ENCODE measurements around the gene RBM34. TPM values are rescaled to one million over a fixed set of nuclear protein-coding genes. Genes with fewer than 3 reads are reported as not detected.
"Not testable (repeated sequence)": the region's sequence is repeated elsewhere in the genome, so short reads cannot be mapped to it uniquely, and the experiment has no call there.

RBM34 gene, protein sequence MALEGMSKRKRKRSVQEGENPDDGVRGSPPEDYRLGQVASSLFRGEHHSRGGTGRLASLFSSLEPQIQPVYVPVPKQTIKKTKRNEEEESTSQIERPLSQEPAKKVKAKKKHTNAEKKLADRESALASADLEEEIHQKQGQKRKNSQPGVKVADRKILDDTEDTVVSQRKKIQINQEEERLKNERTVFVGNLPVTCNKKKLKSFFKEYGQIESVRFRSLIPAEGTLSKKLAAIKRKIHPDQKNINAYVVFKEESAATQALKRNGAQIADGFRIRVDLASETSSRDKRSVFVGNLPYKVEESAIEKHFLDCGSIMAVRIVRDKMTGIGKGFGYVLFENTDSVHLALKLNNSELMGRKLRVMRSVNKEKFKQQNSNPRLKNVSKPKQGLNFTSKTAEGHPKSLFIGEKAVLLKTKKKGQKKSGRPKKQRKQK
- 82.5 and 264 TPM in 2 replicates for total RNA-seq (2014; rRNA removed; shearing (Covaris generic))

DNA sequence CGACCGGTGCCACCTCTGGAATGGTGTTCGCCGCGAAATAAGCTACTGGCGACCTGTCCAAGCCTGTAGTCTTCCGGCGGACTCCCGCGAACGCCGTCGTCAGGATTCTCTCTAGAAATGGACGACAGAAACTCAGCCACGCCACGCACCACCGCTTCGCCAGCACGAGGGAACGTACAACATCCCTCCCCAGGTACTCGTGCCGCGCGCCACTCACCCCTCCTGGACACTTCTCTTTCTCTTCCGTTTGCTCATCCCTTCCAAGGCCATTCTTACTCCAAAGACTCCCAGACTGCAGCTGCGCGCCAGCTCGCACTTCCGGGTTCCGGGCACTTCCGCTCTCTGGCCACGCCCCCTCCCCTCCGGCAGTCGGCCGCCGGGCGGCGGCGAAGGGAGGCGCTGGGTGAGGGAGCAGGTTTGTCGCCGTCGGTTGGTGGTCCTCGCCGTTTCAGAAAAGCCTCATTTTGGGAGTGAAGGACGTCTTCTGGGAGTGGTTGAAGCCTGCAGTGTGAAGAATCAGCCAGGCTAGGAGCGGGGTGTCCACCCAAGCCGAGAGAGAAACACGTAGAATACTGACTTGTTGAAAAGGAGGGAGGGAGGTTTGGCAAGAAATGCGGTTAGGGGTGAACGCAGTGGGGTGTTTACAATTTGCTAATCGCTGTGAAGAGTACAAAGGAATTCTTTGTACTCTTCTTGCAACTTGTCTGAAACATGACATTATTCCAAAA lies at the start of gene RBM34:
RBM34 (minus strand) TSS at position 294 of the 728 bp plus-strand sequence; CDS start at position 270, 24 bp downstream.
- Histone ChIP-seq H3K27ac (peak within 1 kb of the TSS; percentile 82), H3K9me3 (replicated peaks) (no peaks in the 10 kb centered on the region), H3K4me3 (peak within 1 kb of the TSS; percentile 65), H3K27me3 (replicated peaks) (no peaks in the 10 kb centered on the region), H3K4me1 (replicated peaks) (peaks cover 9% of the 10 kb centered on the region), H3K36me3 (peaks cover 46% of the 10 kb centered on the region)
- peak; percentile 93 to 97 for DNase-seq (ENCODE audit: low read depth in 1 of 2, low spot score in 2 of 2)

DNA sequence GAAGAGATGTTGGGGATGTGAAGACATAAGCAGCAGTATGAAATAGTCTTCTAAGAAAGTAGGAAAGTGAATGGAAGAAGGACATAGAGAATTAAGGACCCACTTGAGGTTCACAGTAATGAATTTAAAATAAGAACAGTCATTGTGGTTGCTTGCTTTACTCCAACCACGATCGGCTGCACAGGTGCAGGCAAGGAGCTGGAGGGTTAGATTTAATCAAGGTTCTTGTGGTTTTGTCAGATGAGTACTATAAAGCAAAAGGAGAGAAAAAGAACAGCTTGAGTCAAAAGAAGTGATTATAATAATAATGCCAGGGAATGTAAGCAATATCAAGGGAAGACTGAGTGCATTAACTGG lies 46.1 kb upstream of the RBM34 start:
- DNase-seq (ENCODE audit: low read depth in 1 of 2, low spot score in 2 of 2), result no peak
- Histone ChIP-seq H3K36me3 (peaks cover 36% of the 10 kb centered on the region), H3K27ac (no peak overlapping the region), H3K4me3 (no peak overlapping the region), H3K9me3 (replicated peaks) (no peaks in the 10 kb centered on the region), H3K4me1 (replicated peaks) (no peaks in the 10 kb centered on the region), H3K27me3 (replicated peaks) (no peaks in the 10 kb centered on the region)

DNA sequence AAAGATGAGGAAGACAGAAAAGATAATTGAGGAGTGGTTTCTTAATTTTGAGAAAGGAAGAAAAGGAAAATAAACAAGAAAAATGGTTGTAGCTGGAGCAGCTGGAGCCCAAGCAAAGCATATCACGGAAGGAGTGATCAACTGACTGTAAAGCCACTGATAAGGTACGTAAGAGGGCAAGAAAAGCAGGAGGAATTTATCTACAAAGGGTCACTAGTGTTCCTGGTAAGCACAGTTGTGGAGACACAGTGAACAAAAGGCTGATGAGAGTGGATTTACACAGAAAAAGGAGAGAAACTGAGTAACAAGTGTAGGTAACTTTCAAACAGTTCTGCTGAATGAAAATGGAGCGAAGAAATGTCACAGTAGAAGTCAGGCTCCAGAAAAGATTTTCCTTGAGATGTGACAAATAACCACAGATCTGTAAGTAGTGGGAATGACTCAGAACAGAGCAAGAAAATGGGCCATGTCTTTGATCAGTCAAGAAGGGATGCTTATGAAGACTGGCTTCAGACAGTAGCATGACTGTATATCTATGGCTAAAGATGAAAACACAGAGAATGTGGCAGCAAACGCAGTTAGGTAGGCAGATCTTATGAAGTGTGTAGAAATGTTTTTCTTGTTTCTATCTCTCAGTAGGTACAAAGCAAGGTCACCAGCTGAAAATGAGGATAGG lies 45.6 kb upstream of the RBM34 start:
- H3K36me3 ChIP-seq, result peaks cover 31% of the 10 kb centered on the region
- no peaks in the 10 kb centered on the region for H3K27me3 ChIP-seq (replicated peaks)
- no peak overlapping the region for H3K27ac ChIP-seq
- no peaks in the 10 kb centered on the region for H3K4me1 ChIP-seq (replicated peaks)
- no peak overlapping the region for H3K4me3 ChIP-seq
- no peak for DNase-seq (ENCODE audit: low read depth in 1 of 2, low spot score in 2 of 2)
- no peaks in the 10 kb centered on the region for H3K9me3 ChIP-seq (replicated peaks)

DNA sequence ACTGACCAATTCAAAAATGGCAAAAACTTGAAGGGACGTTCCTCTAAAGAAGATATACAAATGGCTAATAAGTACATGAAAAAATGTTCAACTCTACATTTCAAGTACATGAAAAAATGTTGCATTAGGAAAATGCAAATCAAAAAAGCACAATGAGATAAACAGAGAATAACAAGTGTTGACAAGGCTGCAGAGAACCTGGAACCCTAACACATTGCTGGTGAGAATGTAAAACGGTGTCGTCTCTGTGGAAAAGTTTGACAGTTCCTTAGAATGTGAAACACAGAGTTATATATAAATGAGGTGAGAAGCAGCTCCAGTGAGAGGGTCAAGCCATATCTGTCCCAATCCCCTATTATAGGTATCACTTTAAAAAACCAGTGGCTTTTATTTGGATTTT lies 44.6 kb upstream of the RBM34 start:
- H3K4me1 ChIP-seq (replicated peaks), result no peaks in the 10 kb centered on the region
- H3K27me3 ChIP-seq (replicated peaks), result no peaks in the 10 kb centered on the region
- no peak overlapping the region for H3K4me3 ChIP-seq
- no peaks in the 10 kb centered on the region for H3K9me3 ChIP-seq (replicated peaks)
- no peak for DNase-seq (ENCODE audit: low read depth in 1 of 2, low spot score in 2 of 2)
- peaks cover 21% of the 10 kb centered on the region for H3K36me3 ChIP-seq
- H3K27ac ChIP-seq, result no peak overlapping the region

DNA sequence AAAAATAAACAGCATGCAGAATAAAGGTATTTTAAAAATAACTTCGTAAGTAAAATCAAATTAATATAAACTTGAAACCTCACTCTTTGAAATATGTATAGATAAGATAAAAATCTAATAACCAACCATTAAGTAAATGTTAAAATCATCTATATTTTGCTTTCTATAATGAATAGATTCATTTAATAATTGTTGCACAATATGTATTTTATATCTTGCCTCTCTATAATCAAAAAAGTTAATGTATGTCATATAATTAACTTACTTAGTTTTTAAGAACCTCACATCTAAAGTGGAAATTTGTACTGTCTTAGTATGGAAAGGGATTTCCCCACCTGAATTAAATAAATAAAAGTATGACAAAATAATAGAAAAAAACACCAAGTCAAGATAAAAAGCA lies 42.4 kb upstream of the RBM34 start:
- no peak for DNase-seq (ENCODE audit: low read depth in 1 of 2, low spot score in 2 of 2)
- Histone ChIP-seq H3K4me1 (replicated peaks) (no peaks in the 10 kb centered on the region), H3K9me3 (replicated peaks) (no peaks in the 10 kb centered on the region), H3K36me3 (peaks cover 11% of the 10 kb centered on the region; the same call in 1 of the 2 replicates), H3K27me3 (replicated peaks) (no peaks in the 10 kb centered on the region), H3K27ac (no peak overlapping the region), H3K4me3 (no peak overlapping the region)

DNA sequence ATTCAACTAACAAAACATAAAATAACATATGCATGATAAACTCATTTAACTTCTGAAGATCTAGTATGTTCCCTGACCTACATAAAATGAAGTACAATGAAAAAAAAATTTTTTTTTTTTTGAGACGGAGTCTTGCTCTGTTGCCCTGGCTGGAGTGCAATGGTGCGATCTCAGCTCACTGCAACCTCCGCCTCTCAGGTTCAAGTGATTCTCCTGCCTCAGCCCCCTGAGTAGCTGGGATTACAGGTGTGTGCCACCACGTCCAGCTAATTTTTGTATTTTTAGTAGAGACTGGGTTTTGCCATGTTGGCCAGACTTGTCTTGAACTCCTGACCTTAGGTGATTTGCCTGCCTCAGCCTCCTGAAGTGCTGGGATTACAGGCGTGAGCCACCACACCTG lies 41.4 kb upstream of the RBM34 start:
- not testable (repeated sequence) for H3K4me3 ChIP-seq; H3K9me3 ChIP-seq (replicated peaks); DNase-seq (ENCODE audit: low read depth in 1 of 2, low spot score in 2 of 2); H3K27ac ChIP-seq; H3K27me3 ChIP-seq (replicated peaks); H3K4me1 ChIP-seq (replicated peaks)
- H3K36me3 ChIP-seq, result peaks cover 11% of the 10 kb centered on the region

DNA sequence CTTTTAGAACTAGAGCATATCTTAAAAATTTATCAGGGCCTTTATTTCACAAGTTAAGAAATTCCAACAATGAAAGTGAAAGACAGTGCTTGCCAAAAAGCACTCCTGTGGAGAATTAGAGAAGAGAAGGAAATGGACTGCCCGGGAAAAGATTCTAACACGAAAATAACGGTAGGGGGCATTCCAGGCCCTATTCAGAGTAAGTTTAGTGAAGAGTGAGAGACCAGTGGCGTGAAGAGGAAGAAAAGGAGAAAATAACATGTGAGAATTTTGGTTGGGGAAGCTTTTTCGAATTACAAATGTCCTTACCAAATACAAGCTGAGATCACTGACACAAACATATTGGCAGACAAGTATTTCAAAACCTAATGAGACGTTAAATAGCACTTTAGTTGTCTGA lies 38.4 kb upstream of the RBM34 start:
- peak in 1 of 2 experiments; percentile 23 for DNase-seq (ENCODE audit: low read depth in 1 of 2, low spot score in 2 of 2)
- no peak overlapping the region for H3K4me3 ChIP-seq
- no peaks in the 10 kb centered on the region for H3K27me3 ChIP-seq (replicated peaks)
- no peak overlapping the region for H3K27ac ChIP-seq
- no peaks in the 10 kb centered on the region for H3K4me1 ChIP-seq (replicated peaks)
- H3K9me3 ChIP-seq (replicated peaks), result no peaks in the 10 kb centered on the region
- H3K36me3 ChIP-seq, result peaks cover 15% of the 10 kb centered on the region

DNA sequence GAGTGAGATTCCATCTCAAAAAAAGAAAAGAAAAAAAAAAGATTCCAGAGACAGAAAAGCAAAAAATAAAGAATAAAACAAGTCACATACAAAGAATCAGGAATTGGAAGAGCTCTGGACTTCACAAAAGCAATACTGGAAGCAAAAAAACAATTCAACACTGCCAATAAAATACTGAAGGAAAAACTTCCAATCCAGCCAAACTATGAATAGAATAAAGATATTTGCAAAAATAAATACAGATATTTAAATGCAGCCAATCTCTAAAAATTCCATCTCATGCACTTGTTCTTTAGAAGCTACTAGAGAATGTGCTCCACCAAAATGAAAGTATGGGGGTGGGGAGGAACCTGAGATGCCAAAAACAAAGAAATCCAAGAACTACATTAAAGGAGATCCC lies 29.4 kb upstream of the RBM34 start:
- no peaks in the 10 kb centered on the region for H3K4me1 ChIP-seq (replicated peaks)
- no peaks in the 10 kb centered on the region for H3K27me3 ChIP-seq (replicated peaks)
- H3K4me3 ChIP-seq, result no peak overlapping the region
- no peak for DNase-seq (ENCODE audit: low read depth in 1 of 2, low spot score in 2 of 2)
- H3K36me3 ChIP-seq, result peaks cover 42% of the 10 kb centered on the region
- no peaks in the 10 kb centered on the region for H3K9me3 ChIP-seq (replicated peaks)
- no peak overlapping the region for H3K27ac ChIP-seq

DNA sequence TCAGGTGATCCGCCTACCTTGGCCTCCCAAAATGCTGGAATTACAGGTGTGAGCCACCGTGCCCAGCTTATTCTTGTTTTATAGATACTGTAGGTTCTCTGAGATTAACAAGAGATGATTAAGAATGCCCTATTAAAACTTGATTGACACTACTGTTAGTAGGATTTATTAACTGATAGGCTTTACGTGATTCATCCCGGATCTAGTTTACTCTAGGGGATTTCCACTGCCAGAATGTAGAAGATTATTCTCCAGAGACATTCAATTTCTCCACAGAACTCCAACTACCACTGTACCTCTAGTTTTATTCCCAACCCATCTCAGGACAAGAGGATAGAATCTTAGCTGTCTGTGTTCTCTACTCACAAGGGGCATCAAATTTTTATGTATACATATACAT lies 26.3 kb upstream of the RBM34 start:
- H3K27ac ChIP-seq, result no peak overlapping the region
- no peak for DNase-seq (ENCODE audit: low read depth in 1 of 2, low spot score in 2 of 2)
- H3K27me3 ChIP-seq (replicated peaks), result no peaks in the 10 kb centered on the region
- peaks cover 31% of the 10 kb centered on the region for H3K36me3 ChIP-seq
- no peak overlapping the region for H3K4me3 ChIP-seq
- no peaks in the 10 kb centered on the region for H3K4me1 ChIP-seq (replicated peaks)
- no peaks in the 10 kb centered on the region for H3K9me3 ChIP-seq (replicated peaks)

DNA sequence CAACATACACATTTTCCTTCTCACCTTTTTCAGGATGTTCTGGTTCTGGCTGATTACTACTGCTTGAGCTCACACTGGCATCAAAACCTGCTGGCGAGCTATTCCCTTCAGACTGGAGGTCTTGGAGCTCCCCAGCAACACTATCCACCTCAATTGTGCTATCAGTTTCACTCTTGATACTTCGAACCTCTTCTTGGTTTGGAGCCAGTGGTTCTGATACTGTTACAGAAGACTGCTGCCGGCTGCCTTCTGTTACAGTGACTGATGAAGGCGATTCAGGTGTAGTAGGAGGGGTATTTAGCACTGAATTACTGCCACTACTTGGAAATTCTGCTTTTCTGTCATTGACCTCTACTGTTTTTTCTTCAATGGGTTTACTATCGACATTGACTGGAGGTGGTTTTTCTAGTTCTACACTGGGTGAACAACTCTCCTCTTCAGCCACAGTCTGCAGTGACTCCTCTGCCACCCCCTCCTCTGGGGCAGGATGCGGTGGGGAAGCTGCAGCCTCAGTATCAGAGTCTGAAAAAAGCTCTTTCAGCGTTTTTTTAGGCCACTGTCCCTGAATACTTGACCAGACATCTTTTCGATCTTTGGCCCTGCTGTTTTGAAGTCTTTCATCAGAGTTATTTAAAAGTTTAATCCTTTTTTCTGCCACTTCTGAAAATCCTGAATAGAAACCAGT lies 20.7 kb upstream of the RBM34 start:
- no peak for DNase-seq (ENCODE audit: low read depth in 1 of 2, low spot score in 2 of 2)
- Histone ChIP-seq H3K27ac (no peak overlapping the region), H3K9me3 (replicated peaks) (no peaks in the 10 kb centered on the region), H3K4me1 (replicated peaks) (no peaks in the 10 kb centered on the region), H3K36me3 (peaks cover 35% of the 10 kb centered on the region), H3K27me3 (replicated peaks) (no peaks in the 10 kb centered on the region), H3K4me3 (no peak overlapping the region)

DNA sequence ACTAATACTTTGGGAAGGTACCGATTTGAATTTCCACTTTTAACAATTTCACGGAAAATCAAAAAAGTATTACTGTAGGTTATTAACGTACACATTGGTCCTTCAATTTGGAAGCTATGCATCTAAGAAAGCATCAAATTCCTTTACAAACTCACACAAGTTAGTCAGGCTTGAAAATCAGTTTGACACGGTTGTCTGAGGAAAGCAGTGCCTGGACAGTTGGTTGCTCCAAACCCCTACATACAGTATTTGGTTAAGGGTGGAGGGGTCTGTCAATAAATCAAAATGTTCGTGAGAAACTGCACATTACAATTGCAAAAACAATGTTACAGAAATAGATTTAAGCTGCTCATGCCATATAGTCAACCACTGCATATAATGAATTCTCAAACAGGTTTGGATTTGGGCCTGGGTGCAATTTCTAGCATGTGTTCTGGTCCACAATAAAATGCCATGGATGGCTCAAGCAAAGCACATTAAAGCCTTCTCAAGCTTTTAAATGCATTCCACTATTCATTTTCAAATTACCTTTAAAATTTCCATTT lies 19.9 kb upstream of the RBM34 start:
- Histone ChIP-seq H3K4me1 (replicated peaks) (no peaks in the 10 kb centered on the region), H3K27ac (no peak overlapping the region)
- DNase-seq (ENCODE audit: low read depth in 1 of 2, low spot score in 2 of 2), result no peak

DNA sequence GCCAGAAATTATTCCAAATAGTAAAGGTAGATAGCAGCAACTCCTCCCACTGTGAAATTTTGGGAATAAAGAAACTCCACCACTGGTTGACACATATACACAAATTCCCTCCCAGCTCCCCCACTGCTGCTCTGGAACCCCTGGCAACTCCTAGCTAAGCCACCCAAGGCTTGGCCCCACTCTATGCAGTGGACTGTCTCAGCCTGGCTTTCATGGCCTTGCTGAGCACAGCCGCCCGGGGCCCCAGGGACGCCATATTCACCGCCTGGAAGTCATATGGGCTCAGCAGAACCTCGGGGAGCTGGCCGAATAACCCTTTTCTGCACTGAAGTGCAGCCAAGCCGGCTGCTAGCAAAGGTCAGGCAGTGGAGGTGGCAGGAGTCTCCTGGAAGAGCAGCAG lies 15.4 kb upstream of the RBM34 start:
- Histone ChIP-seq H3K27ac (no peak overlapping the region), H3K4me3 (no peak overlapping the region), H3K27me3 (replicated peaks) (no peaks in the 10 kb centered on the region), H3K9me3 (replicated peaks) (no peaks in the 10 kb centered on the region), H3K36me3 (peaks cover 57% of the 10 kb centered on the region), H3K4me1 (replicated peaks) (no peaks in the 10 kb centered on the region)
- DNase-seq (ENCODE audit: low read depth in 1 of 2, low spot score in 2 of 2), result no peak

More for the DNA sequence above, 19.9 kb upstream of the RBM34 start:
- no peaks in the 10 kb centered on the region for H3K27me3 ChIP-seq (replicated peaks)
- H3K9me3 ChIP-seq (replicated peaks), result no peaks in the 10 kb centered on the region
- peaks cover 38% of the 10 kb centered on the region for H3K36me3 ChIP-seq
- no peak overlapping the region for H3K4me3 ChIP-seq

DNA sequence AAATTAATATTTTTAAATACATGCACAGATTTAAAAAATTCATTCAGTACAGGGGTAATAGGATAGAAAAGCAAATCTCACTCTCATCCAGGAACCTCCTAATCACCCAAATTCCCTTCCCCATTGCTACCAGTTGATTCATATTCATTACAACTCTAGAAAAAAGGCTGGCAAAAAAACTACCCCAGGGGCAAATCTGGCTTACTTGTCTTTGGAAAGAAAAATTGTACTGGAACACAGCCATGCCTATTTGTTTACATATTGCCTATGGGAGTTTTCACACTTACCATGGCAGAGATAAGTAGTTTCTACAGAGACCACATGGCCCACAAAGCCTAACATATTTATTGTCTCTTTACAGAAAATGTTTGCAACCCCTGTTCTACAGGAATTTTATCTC lies 8.9 kb upstream of the RBM34 start:
- Histone ChIP-seq H3K9me3 (replicated peaks) (no peaks in the 10 kb centered on the region), H3K4me3 (no peak overlapping the region), H3K36me3 (peaks cover 61% of the 10 kb centered on the region), H3K4me1 (replicated peaks) (no peaks in the 10 kb centered on the region), H3K27me3 (replicated peaks) (no peaks in the 10 kb centered on the region), H3K27ac (no peak overlapping the region)
- no peak for DNase-seq (ENCODE audit: low read depth in 1 of 2, low spot score in 2 of 2)

Measured in SJSA1 (cell line).